Vagina (tissue), 2 donors: ENCODE results near the gene HEATR5A. TPM values are rescaled to one million over a fixed set of nuclear protein-coding genes. Genes with fewer than 3 reads are reported as not detected.
A peak's percentile ranks its signal among the peaks of the same experiment; 100 is the strongest.
"Not testable (repeated sequence)": the region's sequence is repeated elsewhere in the genome, so short reads cannot be mapped to it uniquely, and the experiment has no call there.

Experiments
- DNase-seq, 2 donors: peaks; one replicate each; pipeline ENCODE4 v3.0.0-alpha.2; 2017; ENCODE audit errors: extremely low spot score in 2 of 2
- H3K27ac ChIP-seq: fragments of 200-600 bp; sonication (generic); one replicate; pipeline ENCODE4 v1.5.1; 2019
- H3K27me3 ChIP-seq: fragments of 200-600 bp; sonication (generic); one replicate; pipeline ENCODE4 v1.5.1; 2019
- H3K36me3 ChIP-seq, 2 donors: fragments of 200-600 bp; sonication (generic); one replicate each; pipeline ENCODE4 v1.5.1; 2017 to 2019
- H3K4me1 ChIP-seq: fragments of 200-600 bp; sonication (generic); one replicate; pipeline ENCODE4 v1.5.1; 2019
- H3K4me3 ChIP-seq, 2 donors: fragments of 200-600 bp; sonication (generic); 1 replicate in 1 of 2; 2 replicates in 1 of 2; pipeline ENCODE4 v1.5.1; 2016 to 2019
- H3K9me3 ChIP-seq: fragments of 200-600 bp; sonication (generic); one replicate; pipeline ENCODE4 v1.5.1; 2019
- POLR2A ChIP-seq, 2 donors: fragments of 450-650 bp; IDR thresholded peaks; one replicate each; pipeline ENCODE4 v1.6.1; 2017; ENCODE audit warnings: antibody characterized with exemption in 2 of 2, mild to moderate bottlenecking in 2 of 2, moderate library complexity in 2 of 2
- POLR2AphosphoS5 ChIP-seq, 2 donors: sonication (generic); formaldehyde crosslinking; IDR thresholded peaks; one replicate each; pipeline ENCODE4 v1.9.0; 2017; ENCODE audit warnings: antibody characterized with exemption in 2 of 2, mild to moderate bottlenecking in 2 of 2, low read depth in 1 of 2; ENCODE audit not compliant: insufficient read depth in 1 of 2
- intact Hi-C: fragments of 100-400 bp; cut with DNase I; formaldehyde crosslinking; loops from one replicate; pipeline ENCODE4 v1.15.1; 2023
- total RNA-seq: library from RNA; depleted of rRNA; stranded (reverse); fragments of >200 nt; gene quantifications from one replicate; pipeline ENCODE4 v1.2.3, GENCODE V29; 2016
- TF ChIP-seq, protein P1 (sequence below), 3 experiments: fragments of 450-650 bp in 2 of 3; fragments of 200-600 bp in 1 of 3; sonication (generic) in 1 of 3; IDR thresholded peaks; one replicate each; pipeline ENCODE4 v1.5.1; 2017 to 2019; ENCODE audit warnings: antibody characterized with exemption in 3 of 3, mild to moderate bottlenecking in 2 of 3, moderate library complexity in 2 of 3

Gene HEATR5A
- total RNA-seq, 1 donor from 2014 or later = 16.9 TPM

DNA sequence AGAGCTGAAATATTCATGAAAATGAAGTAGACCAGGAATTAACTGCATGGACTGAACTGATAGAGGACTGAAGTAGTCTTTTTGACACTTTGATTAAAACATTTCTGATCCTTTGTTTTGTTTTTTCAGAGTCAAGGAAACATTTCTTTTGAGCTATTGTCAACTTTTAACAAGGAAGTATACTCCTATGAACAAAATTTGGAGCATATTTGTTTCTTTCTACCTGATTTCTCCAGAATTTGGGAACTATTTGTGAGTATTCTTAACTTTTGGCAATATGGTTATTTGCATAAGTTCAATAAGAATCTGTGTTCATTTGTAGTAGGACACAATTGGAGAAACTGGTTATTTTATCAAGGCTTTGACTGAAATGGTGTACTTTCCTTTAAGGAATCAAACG lies 141.5 kb downstream of the HEATR5A start:
- no peaks in the 10 kb centered on the region for H3K27me3 ChIP-seq
- no peak overlapping the region for H3K27ac ChIP-seq
- no peak for TF ChIP-seq POLR2A (IDR thresholded peaks at IDR 0.05)
- TF ChIP-seq, protein P1, sequence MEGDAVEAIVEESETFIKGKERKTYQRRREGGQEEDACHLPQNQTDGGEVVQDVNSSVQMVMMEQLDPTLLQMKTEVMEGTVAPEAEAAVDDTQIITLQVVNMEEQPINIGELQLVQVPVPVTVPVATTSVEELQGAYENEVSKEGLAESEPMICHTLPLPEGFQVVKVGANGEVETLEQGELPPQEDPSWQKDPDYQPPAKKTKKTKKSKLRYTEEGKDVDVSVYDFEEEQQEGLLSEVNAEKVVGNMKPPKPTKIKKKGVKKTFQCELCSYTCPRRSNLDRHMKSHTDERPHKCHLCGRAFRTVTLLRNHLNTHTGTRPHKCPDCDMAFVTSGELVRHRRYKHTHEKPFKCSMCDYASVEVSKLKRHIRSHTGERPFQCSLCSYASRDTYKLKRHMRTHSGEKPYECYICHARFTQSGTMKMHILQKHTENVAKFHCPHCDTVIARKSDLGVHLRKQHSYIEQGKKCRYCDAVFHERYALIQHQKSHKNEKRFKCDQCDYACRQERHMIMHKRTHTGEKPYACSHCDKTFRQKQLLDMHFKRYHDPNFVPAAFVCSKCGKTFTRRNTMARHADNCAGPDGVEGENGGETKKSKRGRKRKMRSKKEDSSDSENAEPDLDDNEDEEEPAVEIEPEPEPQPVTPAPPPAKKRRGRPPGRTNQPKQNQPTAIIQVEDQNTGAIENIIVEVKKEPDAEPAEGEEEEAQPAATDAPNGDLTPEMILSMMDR (IDR thresholded peaks at IDR 0.05) = no peak
- no peak for TF ChIP-seq POLR2AphosphoS5 (IDR thresholded peaks at IDR 0.05; ENCODE audit: insufficient read depth in 1 of 2, low read depth in 1 of 2)
- H3K36me3 ChIP-seq = no peaks in the 10 kb centered on the region
- H3K4me1 ChIP-seq = no peaks in the 10 kb centered on the region
- DNase-seq = no peak
- no peaks in the 10 kb centered on the region for H3K9me3 ChIP-seq
- intact Hi-C loops = no loop called here
- no peak overlapping the region for H3K4me3 ChIP-seq

DNA sequence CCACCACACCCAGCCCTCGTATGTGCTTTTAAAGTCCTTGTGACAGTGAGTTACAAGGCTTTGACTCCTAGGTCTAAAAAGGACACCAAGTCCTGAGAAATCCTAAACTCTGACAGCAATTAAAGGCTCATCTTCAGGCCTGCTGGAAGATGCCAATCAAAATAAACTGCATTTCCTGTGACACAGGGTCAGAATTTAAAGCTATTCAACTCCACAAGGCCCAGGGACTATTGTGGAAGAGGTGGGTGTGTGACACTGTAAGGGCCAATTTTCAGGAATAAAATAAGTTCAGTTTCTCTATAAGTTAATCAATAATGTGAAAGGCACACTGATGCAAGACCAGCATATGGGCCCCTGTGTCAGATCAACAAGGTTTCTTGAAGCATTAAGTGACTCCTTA lies 143.3 kb downstream of the HEATR5A start:
- Histone ChIP-seq H3K36me3 (no peaks in the 10 kb centered on the region), H3K9me3 (no peaks in the 10 kb centered on the region), H3K27me3 (no peaks in the 10 kb centered on the region), H3K4me3 (no peak overlapping the region), H3K27ac (no peak overlapping the region), H3K4me1 (no peaks in the 10 kb centered on the region)
- intact Hi-C loops = no loop called here
- TF ChIP-seq POLR2A (IDR thresholded peaks at IDR 0.05) (no peak), POLR2AphosphoS5 (IDR thresholded peaks at IDR 0.05; ENCODE audit: insufficient read depth in 1 of 2, low read depth in 1 of 2) (no peak)
- TF ChIP-seq, protein P1 (IDR thresholded peaks at IDR 0.05) = no peak
- no peak for DNase-seq

DNA sequence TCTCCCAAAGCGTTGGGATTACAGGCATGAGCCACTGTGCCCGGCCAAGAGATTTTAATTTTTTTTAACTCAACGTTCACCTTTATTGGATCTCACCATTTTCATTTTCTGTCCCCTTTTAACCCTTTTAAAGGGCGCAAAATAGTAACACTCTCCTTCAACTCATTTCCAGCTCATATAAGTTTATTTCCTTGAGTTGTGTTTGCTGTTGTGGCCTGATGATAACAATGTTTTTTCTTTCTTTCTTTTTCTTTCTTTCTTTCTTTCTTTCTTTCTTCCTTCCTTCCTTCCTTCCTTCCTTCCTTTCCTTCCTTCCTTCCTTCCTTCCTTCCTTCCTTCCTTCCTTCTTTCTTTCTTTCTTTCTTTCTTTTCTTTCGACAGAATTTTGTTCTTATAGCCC lies 143.9 kb downstream of the HEATR5A start:
- DNase-seq, intact Hi-C loops, H3K27me3 ChIP-seq, H3K36me3 ChIP-seq, H3K4me3 ChIP-seq, H3K27ac ChIP-seq, H3K4me1 ChIP-seq, H3K9me3 ChIP-seq: not testable (repeated sequence)

DNA sequence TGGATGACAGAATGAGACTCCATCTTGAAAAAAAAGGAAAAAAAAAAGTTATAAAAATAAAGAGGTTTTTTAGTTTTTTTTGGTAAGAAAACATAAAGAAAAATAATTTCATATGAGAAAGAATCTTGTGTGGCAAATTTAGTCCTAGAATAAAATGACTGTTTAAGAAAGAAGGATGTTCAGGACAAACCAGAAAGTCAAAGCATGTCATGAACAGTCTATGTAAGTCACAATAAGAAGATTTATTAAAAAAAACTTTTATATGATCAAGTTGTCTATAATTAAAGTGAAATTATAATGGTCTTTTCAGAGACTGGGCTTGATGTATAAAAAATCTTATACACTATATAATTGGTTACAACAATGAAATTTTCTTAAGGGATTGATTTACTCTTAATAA lies 144.6 kb downstream of the HEATR5A start:
- TF ChIP-seq, protein P1 (IDR thresholded peaks at IDR 0.05) = no peak
- no peak for TF ChIP-seq POLR2AphosphoS5 (IDR thresholded peaks at IDR 0.05; ENCODE audit: insufficient read depth in 1 of 2, low read depth in 1 of 2)
- no peak for TF ChIP-seq POLR2A (IDR thresholded peaks at IDR 0.05)
- no peak overlapping the region for H3K27ac ChIP-seq
- H3K9me3 ChIP-seq = no peaks in the 10 kb centered on the region
- DNase-seq = no peak
- H3K4me3 ChIP-seq = no peak overlapping the region
- no peaks in the 10 kb centered on the region for H3K36me3 ChIP-seq
- intact Hi-C loops = no loop called here
- no peaks in the 10 kb centered on the region for H3K4me1 ChIP-seq
- no peaks in the 10 kb centered on the region for H3K27me3 ChIP-seq

DNA sequence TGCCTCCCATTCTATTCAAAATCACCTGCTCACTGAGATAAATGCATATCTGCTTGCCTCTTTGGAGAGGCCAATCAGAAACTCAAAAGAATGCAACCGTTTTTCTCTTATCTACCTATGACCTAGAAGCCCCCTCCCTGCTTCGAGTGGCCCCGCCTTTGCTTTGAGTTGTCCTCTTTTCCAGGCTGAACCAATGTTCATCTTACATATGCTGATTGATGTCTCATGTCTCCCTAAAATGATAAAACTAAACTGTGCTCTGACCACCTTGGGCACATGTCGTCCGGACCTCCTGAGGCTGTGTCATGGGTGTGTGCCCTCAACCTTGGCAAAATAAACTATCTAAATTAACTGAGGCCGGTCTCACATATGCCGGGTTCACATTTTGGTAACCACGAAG lies 148.7 kb downstream of the HEATR5A start:
- intact Hi-C loops = no loop called here
- H3K36me3 ChIP-seq = no peaks in the 10 kb centered on the region
- H3K27ac ChIP-seq = no peak overlapping the region
- H3K27me3 ChIP-seq = no peaks in the 10 kb centered on the region
- H3K4me1 ChIP-seq = no peaks in the 10 kb centered on the region
- DNase-seq = peak in 1 of 2 donors; percentile 49
- no peak overlapping the region for H3K4me3 ChIP-seq
- TF ChIP-seq, protein P1 (IDR thresholded peaks at IDR 0.05) = no peak
- TF ChIP-seq POLR2AphosphoS5 (IDR thresholded peaks at IDR 0.05; ENCODE audit: insufficient read depth in 1 of 2, low read depth in 1 of 2) = no peak
- TF ChIP-seq POLR2A (IDR thresholded peaks at IDR 0.05) = no peak
- H3K9me3 ChIP-seq = no peaks in the 10 kb centered on the region
